ENCODE measurements around the gene SSBP3. TPM values are rescaled to one million over a fixed set of nuclear protein-coding genes. Genes with fewer than 3 reads are reported as not detected.

The SSBP3 gene
- total RNA-seq, 1 donor from 2014 or later, result 161 TPM

DNA sequence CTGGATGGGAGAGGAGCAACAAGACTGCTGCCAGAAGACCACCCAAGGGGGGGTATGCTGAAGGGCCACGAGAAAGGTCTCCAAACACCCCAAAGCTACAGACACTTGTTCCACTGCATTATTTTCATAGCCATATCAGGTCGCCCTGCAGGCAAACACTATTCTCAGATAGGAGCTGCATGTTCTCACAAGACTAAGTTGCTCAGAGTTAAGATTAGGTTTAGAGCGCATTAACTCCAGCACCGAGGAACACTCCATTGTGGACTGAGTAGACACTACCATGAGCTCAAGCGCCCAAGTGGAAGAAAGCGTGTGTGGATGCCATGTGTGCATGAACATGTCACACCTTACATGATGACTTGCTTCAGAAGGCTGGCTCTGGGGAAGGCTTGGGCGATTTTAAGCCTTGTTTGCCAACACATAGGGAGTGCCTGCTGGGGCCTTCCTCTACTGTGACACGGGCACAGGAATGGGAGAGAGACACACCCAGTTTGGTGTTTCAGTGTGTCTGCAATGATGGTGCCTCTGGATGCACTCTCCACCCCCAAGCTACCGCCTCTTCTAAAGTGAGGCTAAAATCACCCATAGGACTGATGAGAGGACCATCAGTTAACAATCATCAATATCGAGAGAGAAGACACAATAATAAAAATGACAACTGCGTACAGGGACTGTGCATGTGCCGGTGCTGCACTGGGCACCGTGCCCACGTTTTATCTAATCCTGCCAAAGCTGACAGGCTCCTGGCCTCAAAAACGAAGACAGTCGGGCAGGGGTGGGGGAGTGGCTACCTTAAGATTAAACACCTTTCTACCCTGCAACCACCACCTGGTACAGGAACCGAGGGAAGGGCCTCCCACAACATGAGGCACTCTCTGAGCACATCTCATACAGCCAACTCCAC, 34.9 kb downstream of the SSBP3 start:
- TF ChIP-seq, protein P1, sequence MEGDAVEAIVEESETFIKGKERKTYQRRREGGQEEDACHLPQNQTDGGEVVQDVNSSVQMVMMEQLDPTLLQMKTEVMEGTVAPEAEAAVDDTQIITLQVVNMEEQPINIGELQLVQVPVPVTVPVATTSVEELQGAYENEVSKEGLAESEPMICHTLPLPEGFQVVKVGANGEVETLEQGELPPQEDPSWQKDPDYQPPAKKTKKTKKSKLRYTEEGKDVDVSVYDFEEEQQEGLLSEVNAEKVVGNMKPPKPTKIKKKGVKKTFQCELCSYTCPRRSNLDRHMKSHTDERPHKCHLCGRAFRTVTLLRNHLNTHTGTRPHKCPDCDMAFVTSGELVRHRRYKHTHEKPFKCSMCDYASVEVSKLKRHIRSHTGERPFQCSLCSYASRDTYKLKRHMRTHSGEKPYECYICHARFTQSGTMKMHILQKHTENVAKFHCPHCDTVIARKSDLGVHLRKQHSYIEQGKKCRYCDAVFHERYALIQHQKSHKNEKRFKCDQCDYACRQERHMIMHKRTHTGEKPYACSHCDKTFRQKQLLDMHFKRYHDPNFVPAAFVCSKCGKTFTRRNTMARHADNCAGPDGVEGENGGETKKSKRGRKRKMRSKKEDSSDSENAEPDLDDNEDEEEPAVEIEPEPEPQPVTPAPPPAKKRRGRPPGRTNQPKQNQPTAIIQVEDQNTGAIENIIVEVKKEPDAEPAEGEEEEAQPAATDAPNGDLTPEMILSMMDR (IDR thresholded peaks at IDR 0.05; ENCODE audit: unreplicated experiment), result no peak
- no peak for DNase-seq (ENCODE audit: low spot score, unreplicated experiment)
- H3K9me3 Mint-ChIP-seq (ENCODE audit: low read depth), result no peaks in the 10 kb centered on the region
- H3K36me3 Mint-ChIP-seq (ENCODE audit: insufficient read depth), result peaks cover 8% of the 10 kb centered on the region
- no peak overlapping the region for H3K27ac Mint-ChIP-seq
- no peak overlapping the region for H3K4me3 Mint-ChIP-seq (ENCODE audit: low read depth)
- no peaks in the 10 kb centered on the region for H3K27me3 Mint-ChIP-seq
- H3K4me1 Mint-ChIP-seq (ENCODE audit: low read depth), result peaks cover 55% of the 10 kb centered on the region

DNA sequence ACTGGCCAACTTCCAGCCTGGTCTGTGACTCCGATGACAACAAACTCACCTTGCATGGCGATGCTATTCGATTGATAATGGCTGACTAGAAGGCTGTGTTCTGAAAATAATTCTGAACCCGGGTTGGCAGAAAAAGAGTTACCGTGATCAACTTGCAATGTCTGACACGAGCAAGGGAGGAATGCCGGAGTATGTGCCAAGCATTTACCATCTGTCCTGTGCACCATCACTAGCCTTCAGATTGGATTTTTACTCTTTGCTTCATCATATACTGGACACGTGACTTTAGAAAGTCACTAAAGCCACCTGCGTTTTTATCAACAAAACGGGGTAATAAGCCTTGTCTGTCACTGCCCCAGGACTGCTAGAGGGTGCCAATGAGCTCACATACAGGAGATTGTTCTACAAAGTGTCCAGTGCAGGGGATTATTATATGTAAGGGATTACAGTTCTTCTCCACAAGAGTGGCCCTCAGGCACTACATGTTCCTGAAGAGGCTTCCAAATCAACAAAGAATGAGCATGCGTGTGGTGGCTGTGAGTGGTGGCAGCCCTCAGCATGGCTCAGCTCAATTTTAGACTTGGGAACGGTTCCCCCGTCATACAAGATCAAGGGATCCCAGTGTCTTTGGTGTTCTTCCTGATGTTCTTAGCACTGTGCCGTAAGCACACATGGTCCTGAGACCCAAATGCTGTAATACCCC, 35.8 kb downstream of the SSBP3 start:
- peaks cover 9% of the 10 kb centered on the region for H3K36me3 Mint-ChIP-seq (ENCODE audit: insufficient read depth)
- H3K4me3 Mint-ChIP-seq (ENCODE audit: low read depth), result no peak overlapping the region
- peaks cover 58% of the 10 kb centered on the region for H3K4me1 Mint-ChIP-seq (ENCODE audit: low read depth)
- TF ChIP-seq, protein P1 (IDR thresholded peaks at IDR 0.05; ENCODE audit: unreplicated experiment), result no peak
- peak overlapping the region; percentile 42 for H3K27ac Mint-ChIP-seq
- no peak for DNase-seq (ENCODE audit: low spot score, unreplicated experiment)
- H3K27me3 Mint-ChIP-seq, result no peaks in the 10 kb centered on the region
- H3K9me3 Mint-ChIP-seq (ENCODE audit: low read depth), result no peaks in the 10 kb centered on the region

DNA sequence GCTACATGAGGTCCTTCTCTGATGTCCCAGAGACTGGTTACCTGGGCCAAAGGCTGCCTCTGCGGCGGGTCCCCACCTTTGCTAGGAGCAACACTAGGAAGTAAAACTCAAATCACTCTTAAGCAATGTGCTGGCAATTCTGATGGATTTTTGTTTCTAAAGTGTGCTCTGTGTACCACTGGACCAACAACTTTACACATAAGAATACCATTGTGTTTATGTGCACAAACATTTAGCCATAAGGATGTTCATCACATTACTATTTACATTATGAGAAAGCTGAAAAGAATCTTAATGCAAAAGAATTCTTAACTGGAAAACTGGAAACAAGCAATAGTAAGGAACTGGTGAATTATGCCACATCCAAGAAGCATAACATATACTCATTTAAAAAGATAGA, 38.6 kb downstream of the SSBP3 start:
- Mint-ChIP-seq H3K27me3 (no peaks in the 10 kb centered on the region), H3K36me3 (ENCODE audit: insufficient read depth) (peaks cover 8% of the 10 kb centered on the region), H3K9me3 (ENCODE audit: low read depth) (no peaks in the 10 kb centered on the region), H3K4me1 (ENCODE audit: low read depth) (peaks cover 60% of the 10 kb centered on the region), H3K27ac (no peak overlapping the region), H3K4me3 (ENCODE audit: low read depth) (no peak overlapping the region)
- TF ChIP-seq, protein P1 (IDR thresholded peaks at IDR 0.05; ENCODE audit: unreplicated experiment), result no peak
- DNase-seq (ENCODE audit: low spot score, unreplicated experiment), result no peak

DNA sequence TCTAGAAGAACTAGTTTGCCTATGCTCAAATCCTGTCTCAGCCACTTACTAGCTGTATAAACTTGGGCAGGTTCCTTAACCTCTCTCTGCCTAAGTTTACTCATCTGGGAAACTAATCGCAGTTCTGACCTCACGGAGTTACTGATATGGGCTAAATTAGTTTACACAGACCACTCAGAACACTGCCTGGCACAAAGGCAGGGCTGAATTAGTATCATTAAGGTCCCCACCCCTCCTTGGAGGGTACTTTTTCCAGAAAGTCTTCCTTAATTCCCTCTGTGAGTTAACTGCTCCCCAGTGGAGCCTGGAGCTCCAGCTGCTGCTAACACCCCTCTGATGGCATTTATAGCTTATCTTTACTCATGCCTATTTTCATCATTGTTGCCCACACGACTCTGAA, 40.3 kb downstream of the SSBP3 start:
- H3K36me3 Mint-ChIP-seq (ENCODE audit: insufficient read depth), result peaks cover 8% of the 10 kb centered on the region
- TF ChIP-seq, protein P1 (IDR thresholded peaks at IDR 0.05; ENCODE audit: unreplicated experiment), result no peak
- H3K27me3 Mint-ChIP-seq, result no peaks in the 10 kb centered on the region
- H3K27ac Mint-ChIP-seq, result peak overlapping the region; percentile 58
- no peaks in the 10 kb centered on the region for H3K9me3 Mint-ChIP-seq (ENCODE audit: low read depth)
- no peak for DNase-seq (ENCODE audit: low spot score, unreplicated experiment)
- no peak overlapping the region for H3K4me3 Mint-ChIP-seq (ENCODE audit: low read depth)
- peaks cover 47% of the 10 kb centered on the region for H3K4me1 Mint-ChIP-seq (ENCODE audit: low read depth)

DNA sequence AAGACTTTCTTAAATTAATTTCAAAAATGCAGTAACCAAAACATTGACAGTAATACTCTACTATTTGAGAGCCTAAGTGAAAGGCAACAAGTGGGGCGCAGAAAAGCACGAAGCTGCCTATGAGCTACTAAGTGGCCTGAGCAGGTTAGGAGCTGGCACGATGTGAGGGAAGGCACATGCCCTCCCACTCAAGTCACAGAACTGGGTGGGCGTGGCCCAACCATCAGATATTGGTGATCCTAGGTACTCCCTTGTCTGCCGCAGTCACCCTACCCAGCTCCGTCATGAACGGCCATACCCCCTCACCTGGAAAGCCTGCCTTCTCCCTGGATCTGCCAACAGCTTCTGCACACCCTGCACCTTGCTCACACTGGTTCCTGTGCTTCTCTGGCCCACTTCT, 40.8 kb downstream of the SSBP3 start:
- Mint-ChIP-seq H3K4me3 (ENCODE audit: low read depth) (no peak overlapping the region), H3K36me3 (ENCODE audit: insufficient read depth) (peaks cover 8% of the 10 kb centered on the region), H3K4me1 (ENCODE audit: low read depth) (peaks cover 46% of the 10 kb centered on the region), H3K27me3 (no peaks in the 10 kb centered on the region), H3K9me3 (ENCODE audit: low read depth) (no peaks in the 10 kb centered on the region), H3K27ac (peak overlapping the region; percentile 58)
- DNase-seq (ENCODE audit: low spot score, unreplicated experiment), result no peak
- TF ChIP-seq, protein P1 (IDR thresholded peaks at IDR 0.05; ENCODE audit: unreplicated experiment), result no peak
